Activated CD4-positive, alpha-beta T cell treated with anti-CD3 and anti-CD28 coated beads, Interleukin-2, Interleukin-4, amounts not matched to agents 100 ng/mL and 50 ng/mL, durations not matched to agents 16 hours and 8 hours (primary cell): ENCODE measurements around the gene THNSL1.
"Not testable (repeated sequence)": the region's sequence is repeated elsewhere in the genome, so short reads cannot be mapped to it uniquely, and the experiment has no call there.

Experiments
- DNase-seq: peaks from one replicate; pipeline ENCODE4 v3.0.0-alpha.2; 2020; ENCODE audit warnings: low spot score

Gene THNSL1

DNA sequence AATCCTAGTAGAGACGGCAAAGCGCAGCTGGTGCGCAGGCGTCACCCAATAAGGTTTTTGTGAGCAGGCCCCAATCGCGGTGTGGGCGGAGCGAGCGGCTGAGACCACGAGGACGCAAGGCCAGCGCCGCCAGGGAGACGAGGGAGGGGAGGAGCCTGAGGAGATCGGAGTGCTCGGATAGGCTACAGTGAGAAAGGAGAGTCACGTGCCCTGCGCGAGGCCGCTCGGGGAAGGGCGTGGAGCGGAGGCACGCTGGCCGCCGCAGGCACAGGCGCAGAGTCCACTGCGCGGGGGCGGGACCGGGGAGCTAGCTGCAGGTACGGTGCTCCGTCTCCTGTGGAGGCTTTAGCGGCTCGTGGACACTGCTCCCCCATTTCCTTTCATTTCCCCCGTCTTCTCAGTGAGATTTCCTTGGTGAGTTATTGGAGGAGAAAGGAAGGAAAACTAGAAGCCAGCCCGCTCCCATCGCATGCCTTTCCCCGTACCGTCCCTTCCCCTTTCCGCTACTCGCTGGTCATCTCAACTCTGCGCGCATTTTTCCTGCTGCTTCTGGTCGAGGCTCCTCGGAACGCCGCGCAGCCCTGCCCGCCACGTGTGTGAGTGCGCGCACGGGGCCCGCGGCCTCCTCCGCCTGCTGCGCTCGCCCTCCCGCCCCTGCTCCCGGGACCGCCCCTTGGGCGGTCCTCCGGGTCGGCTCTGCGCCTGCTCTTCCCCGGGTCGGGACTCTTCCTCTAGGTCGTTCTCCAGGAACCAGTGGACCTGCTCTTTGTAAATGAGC is at the start of gene THNSL1:
THNSL1 (plus strand) TSS at position 237 of the 778 bp plus-strand sequence. CDS start 6,612 bp downstream, outside the sequence.
- DNase-seq, result peak; percentile 97

- no peak for DNase-seq
Observed at GRCh38 chr10:24966962-24967481, 49.4 kb upstream of the THNSL1 start.

DNA sequence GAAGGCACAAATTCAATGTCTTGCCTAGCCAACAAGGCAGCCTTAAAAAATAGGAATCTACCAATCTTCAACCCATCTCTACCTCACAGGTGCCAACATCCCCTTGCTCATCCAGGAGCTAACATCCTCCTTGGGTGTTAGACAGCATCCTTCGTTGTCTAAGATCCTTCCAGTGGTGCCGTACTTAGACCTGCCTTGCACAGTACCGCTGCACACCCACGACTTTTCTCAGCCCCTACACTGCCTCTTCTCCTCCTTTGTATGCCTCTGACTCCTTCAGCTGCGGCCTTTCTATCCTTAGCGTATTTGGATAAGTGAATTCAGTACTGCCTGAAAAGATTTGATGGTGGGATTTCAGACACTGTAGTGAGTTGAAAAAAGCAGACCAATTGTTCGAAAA is 48.1 kb upstream of the THNSL1 start:
- DNase-seq, result no peak

DNA sequence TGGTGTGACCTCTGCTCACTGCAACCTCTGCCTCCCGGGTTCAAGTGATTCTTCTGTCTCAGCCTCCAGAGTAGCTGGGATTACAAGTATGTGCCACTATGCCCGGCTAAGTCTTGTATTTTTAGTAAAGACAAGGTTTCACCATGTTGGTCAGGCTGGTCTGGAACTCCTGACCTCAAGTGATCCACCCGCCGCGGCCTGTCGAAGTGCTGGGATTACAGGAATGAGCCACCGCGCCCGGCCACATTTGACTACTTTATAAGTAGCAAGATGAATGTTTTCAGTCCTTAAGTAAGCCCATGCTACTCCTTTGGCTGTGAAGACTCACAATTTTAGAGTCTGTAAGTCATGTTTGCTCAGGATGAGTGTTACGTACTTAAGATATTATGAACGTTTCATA is 47.5 kb upstream of the THNSL1 start:
- DNase-seq, result not testable (repeated sequence)

GRCh38 chr10:24969841-24970281 is 46.6 kb upstream of the THNSL1 start:
- no peak for DNase-seq

- no peak for DNase-seq
Observed at GRCh38 chr10:24971374-24971773, 45.0 kb upstream of the THNSL1 start.

DNA sequence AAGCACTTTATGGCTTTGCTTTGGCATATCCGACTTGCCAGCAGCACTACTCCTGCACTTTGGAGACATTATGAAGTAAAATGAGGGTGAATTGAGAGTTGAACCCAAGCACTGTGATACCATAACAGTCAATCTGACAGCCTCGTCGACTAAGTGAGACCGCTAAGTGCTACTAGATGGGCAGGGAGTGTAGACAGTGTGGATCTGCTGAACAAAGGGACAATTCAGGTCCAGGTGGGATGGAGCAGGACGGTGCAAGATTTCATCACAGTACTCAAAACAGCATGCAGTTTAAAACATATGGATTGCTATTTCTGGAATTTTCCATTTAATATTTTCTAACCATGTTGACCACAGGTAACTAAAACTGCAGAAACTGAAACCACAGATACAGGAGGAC is 43.2 kb upstream of the THNSL1 start:
- DNase-seq, result no peak

DNA sequence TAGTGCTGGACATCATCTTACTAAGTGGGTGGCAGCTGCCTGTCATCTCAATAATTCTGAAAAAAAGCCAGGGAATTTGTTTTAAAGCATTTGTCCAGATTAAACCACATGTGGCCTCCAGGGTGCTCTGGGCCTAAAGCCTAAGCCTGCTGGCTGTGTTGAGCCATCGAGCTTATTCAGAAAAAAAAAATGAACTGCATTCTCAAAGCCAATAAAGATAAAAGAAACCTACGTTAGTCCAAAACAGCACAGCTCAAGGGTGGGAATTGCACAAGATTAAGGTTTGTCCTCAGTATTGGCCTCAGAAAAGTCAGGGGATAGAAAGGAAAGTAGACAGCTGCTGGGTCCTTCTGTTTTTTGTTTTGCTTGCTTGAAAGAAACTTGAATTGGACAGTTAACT is 41.4 kb upstream of the THNSL1 start:
- DNase-seq, result no peak

- DNase-seq, result no peak
Observed at GRCh38 chr10:24979685-24980084, 36.7 kb upstream of the THNSL1 start.

DNA sequence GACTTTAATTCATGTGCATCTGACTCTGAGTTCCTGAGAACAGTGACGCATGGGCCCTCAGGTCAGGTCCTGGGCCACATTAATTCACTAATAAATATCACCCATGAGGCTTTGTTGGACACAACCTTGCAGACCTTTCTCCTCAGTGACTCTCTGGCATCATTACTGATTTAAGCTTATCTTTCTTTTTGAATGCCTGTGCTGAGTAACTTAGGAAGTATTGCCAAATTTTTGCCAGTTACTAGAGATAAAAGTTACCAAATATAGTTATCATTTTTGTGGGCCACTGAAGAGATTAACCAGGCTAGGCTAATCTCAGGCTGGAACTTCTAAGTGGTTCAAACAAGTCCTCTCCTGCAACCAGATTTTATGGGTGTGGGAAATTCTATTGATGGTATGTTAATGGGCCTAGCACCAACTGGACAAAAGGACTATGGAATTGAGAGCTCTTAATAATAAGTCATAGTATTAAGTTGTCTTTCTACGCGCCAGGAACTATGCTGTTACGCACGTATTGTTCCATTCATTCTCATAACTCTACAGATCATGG is 35.2 kb upstream of the THNSL1 start:
- no peak for DNase-seq

DNA sequence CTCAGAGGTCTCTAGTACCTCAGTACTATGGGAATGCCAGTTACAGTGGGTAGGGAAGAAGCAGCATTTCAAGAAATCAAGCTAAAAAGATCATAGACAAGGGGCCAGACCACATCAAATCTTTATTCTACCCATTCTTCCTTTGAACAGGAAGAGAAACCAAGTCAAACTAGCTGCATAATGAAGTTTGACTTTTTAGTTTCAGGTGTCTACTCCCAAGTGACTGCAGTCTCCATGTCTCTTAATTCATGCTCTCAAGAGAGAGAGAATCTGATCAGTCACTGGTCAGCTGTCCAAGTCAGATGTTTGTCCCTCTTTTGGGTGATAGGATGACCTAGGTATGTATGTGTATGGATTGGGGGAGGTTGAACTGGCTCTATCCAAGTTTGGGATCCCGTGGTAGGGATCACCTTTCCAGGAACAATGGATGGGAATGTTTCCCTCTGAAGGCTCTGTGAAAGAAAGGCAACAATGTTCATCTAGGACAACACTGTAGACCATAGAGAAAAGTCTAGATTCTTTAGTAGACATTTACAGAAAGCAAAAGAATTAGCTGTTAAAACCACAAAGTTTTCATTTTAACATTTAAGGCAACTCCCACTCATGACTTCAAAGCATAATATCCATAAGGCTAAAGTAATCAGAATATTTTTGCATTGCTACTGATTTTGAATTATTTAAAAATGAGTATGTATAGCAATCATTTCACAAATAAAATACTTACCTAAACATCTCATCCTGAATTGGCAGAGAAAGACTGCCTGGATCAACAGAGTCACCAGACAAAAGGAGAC is 33.9 kb upstream of the THNSL1 start:
- DNase-seq, result no peak

DNA sequence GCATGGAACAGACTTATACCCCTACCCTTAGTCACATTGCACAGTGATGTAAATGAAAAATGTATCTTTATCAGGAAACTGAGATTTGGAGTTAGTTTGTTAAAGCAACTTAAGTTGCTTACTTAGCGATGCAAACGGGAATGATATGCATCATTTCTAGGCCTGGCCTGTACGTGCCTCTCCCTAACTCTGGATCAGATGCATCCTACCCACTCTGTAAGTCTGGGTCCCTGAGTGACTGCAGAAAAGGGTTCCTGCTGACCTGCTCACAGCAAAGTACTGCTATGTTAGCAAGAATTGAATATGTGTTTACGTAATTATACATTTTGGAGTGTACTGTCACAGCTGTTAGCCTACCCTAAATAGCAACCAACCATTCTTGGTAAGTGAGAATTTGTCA is 33.3 kb upstream of the THNSL1 start:
- no peak for DNase-seq

GRCh38 chr10:24983946-24984345 is 32.5 kb upstream of the THNSL1 start:
- no peak for DNase-seq

GRCh38 chr10:24984906-24985305 is 31.5 kb upstream of the THNSL1 start:
- DNase-seq, result no peak

DNA sequence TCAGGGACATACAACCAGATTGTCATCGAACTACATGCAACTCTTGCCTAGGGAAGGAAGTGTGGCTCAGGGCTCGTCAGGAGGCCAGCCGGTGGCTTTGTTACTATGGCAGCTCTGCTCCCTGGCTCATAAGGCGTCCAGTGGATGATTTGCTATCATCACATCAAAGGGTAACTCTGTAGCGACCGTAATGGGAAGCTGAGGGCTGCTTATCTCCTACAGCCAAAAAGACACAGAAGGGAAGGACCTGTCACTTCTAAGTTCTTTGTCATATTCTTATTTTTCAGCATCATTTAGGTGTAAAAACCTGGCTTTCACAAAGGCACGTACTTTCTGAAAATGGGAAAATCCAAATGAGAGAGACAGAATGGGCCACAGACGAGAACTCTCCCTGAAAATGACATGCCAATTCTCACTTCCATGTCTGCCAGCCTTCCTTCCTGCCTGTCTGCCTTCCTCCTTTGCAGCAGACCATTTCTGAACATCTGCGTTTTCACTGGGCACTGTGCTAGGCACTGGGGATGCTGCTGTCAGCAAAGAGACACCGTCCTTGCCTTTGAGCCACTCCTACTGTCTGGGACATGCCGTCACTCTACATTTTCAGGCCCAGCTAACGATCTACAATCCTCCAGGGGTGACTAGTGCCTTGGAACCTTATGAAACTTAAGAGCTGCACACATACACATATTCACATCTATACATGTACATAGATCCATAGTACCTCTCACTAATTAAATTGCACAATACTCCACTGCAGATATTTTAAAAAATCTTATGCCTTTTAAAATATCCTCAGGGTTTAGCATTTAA is 27.4 kb upstream of the THNSL1 start:
- no peak for DNase-seq

- no peak for DNase-seq
Observed at GRCh38 chr10:24989867-24990266, 26.5 kb upstream of the THNSL1 start.

DNA sequence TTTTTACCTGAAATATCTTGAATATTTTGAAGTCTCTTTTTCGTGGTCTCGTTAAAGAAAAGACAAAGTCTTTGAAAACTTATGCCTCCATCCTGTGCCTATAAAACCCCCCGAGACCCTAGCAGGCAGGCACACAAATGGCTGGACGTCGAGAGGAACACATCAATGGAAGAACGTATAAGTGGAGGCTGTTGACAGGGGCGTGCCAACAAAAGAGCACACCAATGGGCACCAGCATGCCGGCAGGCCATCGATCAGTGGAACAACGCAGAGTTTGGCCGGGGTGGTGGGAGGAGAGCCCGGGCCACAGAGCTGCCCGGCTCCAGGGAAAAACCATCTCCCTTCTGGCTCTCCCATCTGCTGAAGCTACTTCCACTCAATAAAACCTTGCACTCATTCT is 25.1 kb upstream of the THNSL1 start:
- no peak for DNase-seq

DNA sequence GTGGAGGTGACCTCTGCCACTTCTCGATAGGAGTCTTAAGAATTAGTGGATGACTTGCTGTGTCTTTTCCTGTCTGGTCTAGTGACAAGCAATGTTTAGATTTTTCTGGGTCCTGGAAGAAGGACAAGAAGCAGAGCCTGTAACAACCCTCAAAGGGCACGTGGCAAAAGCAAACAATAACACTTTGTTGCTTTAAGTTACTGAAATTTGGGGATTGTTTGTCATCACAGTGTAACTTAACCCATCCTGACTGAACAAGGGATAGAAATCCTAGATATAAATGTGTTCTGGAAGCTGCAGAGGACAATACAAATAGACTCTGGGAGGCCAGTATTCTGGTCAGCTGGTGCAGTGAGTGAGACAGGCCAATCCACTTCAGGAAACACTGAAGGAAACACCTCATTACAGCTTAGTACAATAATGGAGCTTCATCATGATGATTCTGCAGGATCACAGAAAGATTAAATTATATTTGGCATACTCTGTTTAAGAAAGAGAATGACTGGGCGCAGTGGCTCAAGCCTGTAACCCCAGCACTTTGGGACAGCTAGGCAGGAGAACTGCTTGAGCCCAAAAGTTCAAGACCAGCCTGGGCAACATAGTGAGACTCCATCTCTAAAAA is 23.8 kb upstream of the THNSL1 start:
- DNase-seq, result no peak

DNA sequence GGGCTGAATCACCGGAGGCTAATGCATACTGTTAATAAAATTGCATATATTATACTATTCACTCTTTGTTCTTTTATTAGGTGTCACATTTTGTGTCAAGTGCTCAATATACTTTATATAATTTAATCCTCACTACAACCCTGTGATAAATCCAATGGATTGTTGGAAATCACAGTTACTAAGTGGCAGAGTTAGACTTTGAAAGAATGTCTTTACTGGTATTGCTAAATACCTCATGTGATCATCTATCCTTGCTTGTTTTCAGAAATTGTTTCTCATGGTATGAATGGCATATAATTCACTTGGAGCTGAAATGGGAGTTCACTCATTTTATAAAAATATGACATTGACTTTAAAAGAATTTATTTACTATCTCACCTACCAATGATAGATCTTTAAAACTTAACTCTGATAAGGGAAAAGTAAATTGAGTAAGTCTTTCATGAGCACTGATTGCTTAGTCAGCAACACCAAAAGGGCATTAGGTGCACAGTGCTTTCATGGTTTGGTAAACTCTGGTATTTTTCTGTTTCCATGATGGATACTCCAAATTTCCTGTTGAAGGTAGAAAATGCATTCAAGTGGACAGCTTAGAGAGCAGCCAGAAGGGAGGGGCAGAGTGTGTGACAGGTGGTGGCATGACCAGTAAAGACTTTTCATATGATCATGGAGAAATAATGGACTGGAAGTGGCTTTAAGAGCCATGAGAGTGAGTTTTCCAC is 23.0 kb upstream of the THNSL1 start:
- no peak for DNase-seq

GRCh38 chr10:24995072-24995471 is 21.3 kb upstream of the THNSL1 start:
- no peak for DNase-seq

DNA sequence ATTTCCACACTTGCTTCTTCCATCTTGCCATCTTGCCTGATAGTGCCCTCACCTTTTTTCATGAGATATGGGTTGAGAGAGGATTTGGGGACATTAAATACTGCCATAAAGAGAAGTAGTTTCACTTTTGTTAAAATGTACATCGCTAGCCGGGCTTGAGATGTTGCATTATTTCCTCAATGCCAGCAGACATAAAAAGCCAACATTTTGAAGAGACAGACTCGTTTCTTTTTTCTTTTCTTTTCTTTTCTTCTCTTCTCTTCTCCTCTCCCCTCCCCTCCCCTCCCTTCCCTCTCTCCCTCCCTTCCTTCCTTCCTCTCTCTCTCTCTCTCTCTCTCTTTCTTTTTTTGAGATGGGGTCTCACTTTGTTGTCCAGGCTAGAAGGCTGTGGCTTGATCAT is 18.4 kb upstream of the THNSL1 start:
- no peak for DNase-seq
